Smooth muscle cell (in vitro differentiated cells): ENCODE results near the gene F5. TPM values are rescaled to one million over a fixed set of nuclear protein-coding genes. Genes with fewer than 3 reads are reported as not detected.
A peak's percentile ranks its signal among the peaks of the same experiment; 100 is the strongest.

Experiments
- DNase-seq: peaks from one replicate; lab custom pipeline; 2025; ENCODE audit not compliant: unreplicated experiment; lab: John Stamatoyannopoulos, UW
- H2AFZ ChIP-seq: fragments of 200-600 bp; sonication (generic); 2 replicates; pipeline ENCODE4 v1.6.0; 2016; ENCODE audit warnings: antibody characterized with exemption, low read depth, mild to moderate bottlenecking
- H3F3A ChIP-seq: fragments of 200-600 bp; sonication (generic); 2 replicates; pipeline ENCODE4 v1.6.0; 2017; ENCODE audit warnings: antibody characterized with exemption, low read depth
- H3K27ac ChIP-seq: fragments of 200-600 bp; sonication (generic); 2 replicates; pipeline ENCODE4 v1.5.1; 2016; ENCODE audit warnings: low read depth, mild to moderate bottlenecking
- H3K27me3 ChIP-seq: fragments of 200-600 bp; sonication (generic); 2 replicates; pipeline ENCODE4 v1.6.1; 2016; ENCODE audit warnings: low read depth, mild to moderate bottlenecking
- H3K36me3 ChIP-seq: fragments of 200-600 bp; sonication (generic); 2 replicates; pipeline ENCODE4 v1.5.1; 2016; ENCODE audit warnings: low read depth
- H3K4me1 ChIP-seq: fragments of 200-600 bp; sonication (generic); 2 replicates; pipeline ENCODE4 v1.5.1; 2016; ENCODE audit warnings: low read depth
- H3K4me2 ChIP-seq: fragments of 200-600 bp; sonication (generic); 2 replicates; pipeline ENCODE4 v1.6.0; 2016; ENCODE audit warnings: mild to moderate bottlenecking
- H3K4me3 ChIP-seq: fragments of 200-600 bp; sonication (generic); 2 replicates; pipeline ENCODE4 v1.5.1; 2016; ENCODE audit warnings: mild to moderate bottlenecking
- H3K79me2 ChIP-seq: fragments of 200-600 bp; sonication (generic); 2 replicates; pipeline ENCODE4 v1.6.0; 2016; ENCODE audit warnings: low read depth, mild to moderate bottlenecking
- H3K9ac ChIP-seq: fragments of 200-600 bp; sonication (generic); 2 replicates; pipeline ENCODE4 v1.6.0; 2016; ENCODE audit warnings: low read depth
- H3K9me3 ChIP-seq: fragments of 200-600 bp; sonication (generic); replicated peaks from 2 replicates; pipeline ENCODE4 v1.5.1; 2016; ENCODE audit warnings: low read depth
- H4K20me1 ChIP-seq: fragments of 200-600 bp; sonication (generic); 2 replicates; pipeline ENCODE4 v1.6.0; 2016; ENCODE audit warnings: low read depth
- WGBS: methylation state at CpG from one replicate; pipeline ENCODE4 v1.1.7; 2016; ENCODE audit warnings: low lambda C conversion rate; 5-methylcytosine and 5-hydroxymethylcytosine counted together
- polyA plus RNA-seq: library from polyadenylated mRNA; unstranded; fragments of >200 nt; fragmentation: Nextera tagmentation; extraction: Ambion mirVana; gene quantifications from 2 replicates; pipeline ENCODE4 v1.2.1, GENCODE V29; 2016
- total RNA-seq: library from RNA; depleted of rRNA; stranded (reverse); fragments of >200 nt; gene quantifications from 2 replicates; pipeline ENCODE4 v1.2.3, GENCODE V29; 2014
- TF ChIP-seq, protein P1 (sequence below): fragments of 200-600 bp; sonication (generic); IDR thresholded peaks from 2 replicates; pipeline ENCODE4 v1.5.1; 2017; ENCODE audit warnings: borderline replicate concordance, mild to moderate bottlenecking, antibody characterized with exemption; ENCODE audit not compliant: insufficient read depth, poor library complexity, severe bottlenecking

The F5 gene
- total and polyA plus RNA-seq, 2 experiments from 2014 or later = 0.13 to 0.45 TPM

DNA sequence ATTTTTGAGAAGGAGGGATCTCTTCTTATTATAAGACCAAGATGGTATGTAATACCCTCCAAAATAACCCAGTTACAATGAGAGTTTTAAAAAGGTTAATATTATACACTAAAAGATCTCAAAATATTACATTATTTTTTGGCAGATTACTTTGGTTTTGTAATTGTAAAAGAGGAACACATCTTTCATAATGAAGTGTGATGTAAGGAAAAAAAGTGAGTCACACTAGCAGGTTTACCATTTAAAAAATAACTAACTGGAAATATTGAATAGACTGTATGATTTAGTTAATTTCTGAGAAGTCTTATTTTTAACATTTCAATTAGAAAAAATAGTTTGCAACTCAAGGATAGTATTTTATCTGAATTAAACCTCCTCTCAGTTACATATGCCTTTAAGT lies 1.1 kb downstream of the F5 start:
- no peak for DNase-seq
- Histone ChIP-seq H3K4me2 (peak overlapping the region; percentile 64), H3K9ac (no peak overlapping the region), H3K4me1 (no peaks in the 10 kb centered on the region), H4K20me1 (no peaks in the 10 kb centered on the region), H2AFZ (no peak overlapping the region), H3K79me2 (no peaks in the 10 kb centered on the region), H3K9me3 (no peaks in the 10 kb centered on the region), H3F3A (no peaks in the 10 kb centered on the region), H3K27me3 (no peaks in the 10 kb centered on the region), H3K36me3 (no peaks in the 10 kb centered on the region), H3K27ac (peak overlapping the region; percentile 52), H3K4me3 (peak overlapping the region; percentile 8)
- TF ChIP-seq, protein P1, sequence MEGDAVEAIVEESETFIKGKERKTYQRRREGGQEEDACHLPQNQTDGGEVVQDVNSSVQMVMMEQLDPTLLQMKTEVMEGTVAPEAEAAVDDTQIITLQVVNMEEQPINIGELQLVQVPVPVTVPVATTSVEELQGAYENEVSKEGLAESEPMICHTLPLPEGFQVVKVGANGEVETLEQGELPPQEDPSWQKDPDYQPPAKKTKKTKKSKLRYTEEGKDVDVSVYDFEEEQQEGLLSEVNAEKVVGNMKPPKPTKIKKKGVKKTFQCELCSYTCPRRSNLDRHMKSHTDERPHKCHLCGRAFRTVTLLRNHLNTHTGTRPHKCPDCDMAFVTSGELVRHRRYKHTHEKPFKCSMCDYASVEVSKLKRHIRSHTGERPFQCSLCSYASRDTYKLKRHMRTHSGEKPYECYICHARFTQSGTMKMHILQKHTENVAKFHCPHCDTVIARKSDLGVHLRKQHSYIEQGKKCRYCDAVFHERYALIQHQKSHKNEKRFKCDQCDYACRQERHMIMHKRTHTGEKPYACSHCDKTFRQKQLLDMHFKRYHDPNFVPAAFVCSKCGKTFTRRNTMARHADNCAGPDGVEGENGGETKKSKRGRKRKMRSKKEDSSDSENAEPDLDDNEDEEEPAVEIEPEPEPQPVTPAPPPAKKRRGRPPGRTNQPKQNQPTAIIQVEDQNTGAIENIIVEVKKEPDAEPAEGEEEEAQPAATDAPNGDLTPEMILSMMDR = no peak

GRCh38 chr1:169584483-169585144 lies 1.7 kb downstream of the F5 start:
- no peak overlapping the region for H2AFZ ChIP-seq
- H3K9ac ChIP-seq = no peak overlapping the region
- no peaks in the 10 kb centered on the region for H3K36me3 ChIP-seq
- no peaks in the 10 kb centered on the region for H3K79me2 ChIP-seq
- H3K4me3 ChIP-seq = no peak overlapping the region
- H3F3A ChIP-seq = no peaks in the 10 kb centered on the region
- peak overlapping the region; percentile 52 for H3K27ac ChIP-seq
- no peaks in the 10 kb centered on the region for H3K9me3 ChIP-seq
- TF ChIP-seq, protein P1 = no peak
- H3K27me3 ChIP-seq = no peaks in the 10 kb centered on the region
- no peaks in the 10 kb centered on the region for H4K20me1 ChIP-seq
- peak overlapping the region; percentile 64 for H3K4me2 ChIP-seq
- 33% methylated on average over 4 of the region's 4 CpGs for WGBS
- H3K4me1 ChIP-seq = no peaks in the 10 kb centered on the region
- DNase-seq = no peak

GRCh38 chr1:169577981-169578738 lies 8.1 kb downstream of the F5 start:
- Histone ChIP-seq H3K27ac (no peak overlapping the region), H3K36me3 (no peaks in the 10 kb centered on the region), H4K20me1 (no peaks in the 10 kb centered on the region), H3K4me1 (no peaks in the 10 kb centered on the region), H3K4me2 (no peak overlapping the region), H3K9me3 (no peaks in the 10 kb centered on the region), H3K4me3 (no peak overlapping the region), H3K9ac (no peak overlapping the region), H3K27me3 (no peaks in the 10 kb centered on the region), H3K79me2 (no peaks in the 10 kb centered on the region), H2AFZ (no peak overlapping the region), H3F3A (no peaks in the 10 kb centered on the region)
- 89% methylated on average over 5 of the region's 5 CpGs for WGBS
- TF ChIP-seq, protein P1 = no peak
- no peak for DNase-seq
